SKM-1 (cell line): ENCODE results near the gene SUN1.

Experiments used
- DNase-seq: peaks from one replicate; lab custom pipeline; 2025; ENCODE audit not compliant: unreplicated experiment; lab: John Stamatoyannopoulos, UW

SUN1 gene

GRCh38 chr7:888081-889024 lies 56.1 kb downstream of the SUN1 start:
- DNase-seq = no peak

GRCh38 chr7:889025-889390 lies 56.7 kb downstream of the SUN1 start:
- DNase-seq = no peak

- no peak for DNase-seq
Measured at GRCh38 chr7:889391-889790, 57.1 kb downstream of the SUN1 start.

- DNase-seq = no peak
Measured at GRCh38 chr7:890868-891267, 58.6 kb downstream of the SUN1 start.

GRCh38 chr7:891291-891690 lies 59.0 kb downstream of the SUN1 start:
- DNase-seq = no peak

GRCh38 chr7:891805-892204 lies 59.5 kb downstream of the SUN1 start:
- DNase-seq = no peak

GRCh38 chr7:892648-893593 lies 60.6 kb downstream of the SUN1 start:
- DNase-seq = no peak

- no peak for DNase-seq
Measured at GRCh38 chr7:893686-894085, 61.4 kb downstream of the SUN1 start.

- no peak for DNase-seq
Measured at GRCh38 chr7:894164-894867, 62.0 kb downstream of the SUN1 start.

GRCh38 chr7:894927-895450 lies 62.7 kb downstream of the SUN1 start:
- DNase-seq = no peak

GRCh38 chr7:895451-896052 lies 63.3 kb downstream of the SUN1 start:
- no peak for DNase-seq

- no peak for DNase-seq
Measured at GRCh38 chr7:896346-897075, 64.2 kb downstream of the SUN1 start.

GRCh38 chr7:897086-897485 lies 64.8 kb downstream of the SUN1 start:
- DNase-seq = no peak

GRCh38 chr7:897771-898376 lies 65.6 kb downstream of the SUN1 start:
- DNase-seq = no peak

GRCh38 chr7:898460-898854 lies 66.2 kb downstream of the SUN1 start:
- no peak for DNase-seq

GRCh38 chr7:898855-899681 lies 66.8 kb downstream of the SUN1 start:
- no peak for DNase-seq

- DNase-seq = no peak
Measured at GRCh38 chr7:899806-900205, 67.5 kb downstream of the SUN1 start.

- DNase-seq = no peak
Measured at GRCh38 chr7:900331-901040, 68.2 kb downstream of the SUN1 start.
